HEK293T (cell line): ENCODE results near the gene TSGA10.

Experiments
- CTCF ChIA-PET: fragments of 350-600 bp; formaldehyde crosslinking; extraction: SDS; loops from one replicate; lab custom pipeline; 2021; ENCODE audit warnings: antibody characterized with exemption, inconsistent platforms; lab: Yijun Ruan, JAX
- POLR2A ChIA-PET: fragments of 350-600 bp; formaldehyde crosslinking; extraction: SDS; loops from one replicate; lab custom pipeline; 2020; ENCODE audit warnings: antibody characterized with exemption, inconsistent platforms; lab: Yijun Ruan, JAX
- DNase-seq: peaks from one replicate; pipeline ENCODE4 v3.0.0; 2012; ENCODE audit warnings: mixed read lengths; ENCODE audit errors: extremely low spot score
- ARNT ChIP-seq: fragments of 450-650 bp; IDR thresholded peaks from 2 replicates; pipeline ENCODE4 v1.6.1; 2017; ENCODE audit warnings: mild to moderate bottlenecking
- BHLHE40 ChIP-seq: fragments of 450-650 bp; IDR thresholded peaks from 2 replicates; pipeline ENCODE4 v1.6.1; 2016; ENCODE audit warnings: mild to moderate bottlenecking, moderate library complexity, borderline replicate concordance
- CTBP1 ChIP-seq: fragments of 450-650 bp; IDR thresholded peaks from 2 replicates; pipeline ENCODE4 v1.6.1; 2016; ENCODE audit warnings: borderline replicate concordance
- ELF4 ChIP-seq: fragments of 450-650 bp; IDR thresholded peaks from 2 replicates; pipeline ENCODE4 v1.6.1; 2017; ENCODE audit warnings: antibody characterized with exemption
- FOXA1 ChIP-seq: fragments of 450-650 bp; IDR thresholded peaks from 2 replicates; pipeline ENCODE4 v1.6.1; 2016; ENCODE audit warnings: mild to moderate bottlenecking
- FOXK2 ChIP-seq: fragments of 450-650 bp; IDR thresholded peaks from 2 replicates; pipeline ENCODE4 v1.6.1; 2016; ENCODE audit warnings: mild to moderate bottlenecking
- FOXM1 ChIP-seq: fragments of 450-650 bp; IDR thresholded peaks from 2 replicates; pipeline ENCODE4 v1.6.1; 2017; ENCODE audit warnings: mild to moderate bottlenecking, borderline replicate concordance
- HDGF ChIP-seq: fragments of 450-650 bp; IDR thresholded peaks from 2 replicates; pipeline ENCODE4 v1.6.1; 2017; ENCODE audit warnings: antibody characterized with exemption, borderline replicate concordance
- L3MBTL2 ChIP-seq: fragments of 450-650 bp; conservative IDR thresholded peaks from 2 replicates; pipeline ENCODE4 v1.6.1; 2016; ENCODE audit warnings: mild to moderate bottlenecking
- LEF1 ChIP-seq: fragments of 450-650 bp; IDR thresholded peaks from 2 replicates; pipeline ENCODE4 v1.6.1; 2017; ENCODE audit warnings: mild to moderate bottlenecking, borderline replicate concordance
- NFRKB ChIP-seq: fragments of 450-650 bp; IDR thresholded peaks from 2 replicates; pipeline ENCODE4 v1.6.1; 2016; ENCODE audit warnings: mild to moderate bottlenecking, moderate library complexity
- PKNOX1 ChIP-seq: fragments of 450-650 bp; IDR thresholded peaks from 2 replicates; pipeline ENCODE4 v1.6.1; 2016
- SP1 ChIP-seq: fragments of 450-650 bp; IDR thresholded peaks from 2 replicates; pipeline ENCODE4 v1.6.1; 2017
- SUZ12 ChIP-seq: fragments of 450-650 bp; IDR thresholded peaks from 2 replicates; pipeline ENCODE4 v1.6.1; 2016; ENCODE audit warnings: mild to moderate bottlenecking
- TARDBP ChIP-seq: fragments of 450-650 bp; IDR thresholded peaks from 2 replicates; pipeline ENCODE4 v1.6.1; 2016
- ZNF384 ChIP-seq: fragments of 450-650 bp; IDR thresholded peaks from 2 replicates; pipeline ENCODE4 v1.6.1; 2016

Gene TSGA10

GRCh38 chr2:99171377-99172140, 16.8 kb upstream of the TSGA10 start:
- no peak for DNase-seq
- ChIA-PET CTCF (no interaction called here), POLR2A (interaction anchor here (1.1 kb wide), 1 partner anchor 17 kb away, joined by 3 read pairs; the partner anchor contains the start of genes LIPT1 and TSGA10)
- no peak for TF ChIP-seq LEF1
- no peak for TF ChIP-seq CTBP1
- no peak for TF ChIP-seq HDGF
- no peak for TF ChIP-seq FOXM1
- TF ChIP-seq ZNF384 = no peak
- TF ChIP-seq NFRKB = no peak
- TF ChIP-seq L3MBTL2 = no peak
- TF ChIP-seq FOXA1 = no peak

GRCh38 chr2:99169534-99169933, 14.8 kb upstream of the TSGA10 start:
- POLR2A ChIA-PET = interaction anchor here (1.7 to 5.3 kb wide), 2 partner anchors 11 to 15 kb away, joined by 5 to 44 read pairs; partner anchors contain the start of genes LIPT1, MITD1 and TSGA10
- TF ChIP-seq L3MBTL2 (no peak), FOXK2 (no peak), PKNOX1 (no peak), LEF1 (no peak), ZNF384 (no peak), SP1 (no peak), TARDBP (no peak), HDGF (no peak), FOXA1 (no peak), ARNT (no peak), ELF4 (no peak), CTBP1 (no peak)
- CTCF ChIA-PET = interaction anchor here (0.6 kb wide), 1 partner anchor 20 kb away, joined by 3 read pairs; no protein-coding TSS in a partner anchor
- no peak for DNase-seq

GRCh38 chr2:99166218-99166617, 11.5 kb upstream of the TSGA10 start:
- POLR2A ChIA-PET = interaction anchor here (1.6 to 5.3 kb wide), 3 partner anchors 11 to 25 kb away, joined by 5 to 44 read pairs (median 7); partner anchors contain the start of genes C2orf15, LIPT1 and TSGA10
- TF ChIP-seq CTBP1 (no peak), FOXA1 (no peak), FOXK2 (no peak), HDGF (no peak), BHLHE40 (no peak), FOXM1 (no peak), TARDBP (no peak), ZNF384 (no peak), ARNT (no peak)
- DNase-seq = no peak
- CTCF ChIA-PET = no interaction called here

GRCh38 chr2:99159594-99159993, 4.9 kb upstream of the TSGA10 start:
- CTCF ChIA-PET = no interaction called here
- DNase-seq = no peak
- POLR2A ChIA-PET = interaction anchor here (2.0 kb wide), 1 partner anchor 21 kb away, joined by 7 read pairs; the partner anchor contains the start of genes MITD1 and MRPL30
- TF ChIP-seq CTBP1 (no peak), ZNF384 (no peak), BHLHE40 (no peak), NFRKB (no peak), HDGF (no peak)

GRCh38 chr2:99158599-99158998, 3.9 kb upstream of the TSGA10 start:
- no peak for DNase-seq
- CTCF ChIA-PET = interaction anchor here (0.6 kb wide), 1 partner anchor 374 kb away, joined by 3 read pairs; no protein-coding TSS in a partner anchor
- TF ChIP-seq FOXM1 = no peak
- TF ChIP-seq TARDBP = no peak
- no peak for TF ChIP-seq ZNF384
- TF ChIP-seq LEF1 = no peak
- no peak for TF ChIP-seq L3MBTL2
- TF ChIP-seq FOXK2 = no peak
- TF ChIP-seq NFRKB = no peak
- no peak for TF ChIP-seq ARNT
- no peak for TF ChIP-seq ELF4
- TF ChIP-seq BHLHE40 = no peak
- TF ChIP-seq SP1 = no peak
- no peak for TF ChIP-seq CTBP1
- TF ChIP-seq SUZ12 = no peak
- TF ChIP-seq HDGF = no peak
- no peak for TF ChIP-seq PKNOX1
- TF ChIP-seq FOXA1 = no peak
- POLR2A ChIA-PET = interaction anchor here (2.0 to 2.4 kb wide), 2 partner anchors 18 to 22 kb away, joined by 7 read pairs; partner anchors contain the start of genes MITD1 and MRPL30

- TF ChIP-seq LEF1 (no peak), FOXA1 (no peak), BHLHE40 (no peak), ZNF384 (no peak), HDGF (no peak), SUZ12 (no peak), ARNT (no peak), L3MBTL2 (no peak), ELF4 (no peak), CTBP1 (no peak), TARDBP (no peak), PKNOX1 (no peak)
- ChIA-PET CTCF (no interaction called here), POLR2A (interaction anchor here (2.4 to 5.6 kb wide), 3 partner anchors 11 to 16 kb away, joined by 7 to 77 read pairs (median 44); partner anchors contain the start of gene C2orf15)
- DNase-seq = no peak
Measured at GRCh38 chr2:99156891-99157290, 2.1 kb upstream of the TSGA10 start.
